Left ventricle myocardium inferior (tissue), 1 donor: ENCODE measurements around the gene C6orf15. TPM values are rescaled to one million over a fixed set of nuclear protein-coding genes. Genes with fewer than 3 reads are reported as not detected.

Source experiments
- DNase-seq: peaks from one replicate; pipeline ENCODE4 v3.0.0-alpha.2; 2020
- H3K27ac ChIP-seq: fragments of 200-600 bp; replicated peaks from 2 replicates; pipeline ENCODE4 v1.8.0; 2021
- H3K27me3 ChIP-seq: fragments of 200-600 bp; 2 replicates; pipeline ENCODE4 v1.8.0; 2021; ENCODE audit warnings: low read depth
- H3K36me3 ChIP-seq: fragments of 200-600 bp; 2 replicates; pipeline ENCODE4 v1.8.0; 2021
- H3K4me1 ChIP-seq: fragments of 200-600 bp; 2 replicates; pipeline ENCODE4 v1.8.0; 2021
- H3K4me3 ChIP-seq: fragments of 200-600 bp; 2 replicates; pipeline ENCODE4 v1.8.0; 2021; ENCODE audit warnings: mild to moderate bottlenecking, moderate library complexity
- H3K9me3 ChIP-seq: fragments of 200-600 bp; replicated peaks from 2 replicates; pipeline ENCODE4 v1.8.0; 2021
- CTCF ChIP-seq: fragments of 200-600 bp; IDR thresholded peaks from 2 replicates; pipeline ENCODE4 v1.8.0; 2021; ENCODE audit warnings: antibody characterized with exemption, mild to moderate bottlenecking, borderline replicate concordance
- intact Hi-C: fragments of 100-400 bp; cut with micrococcal nuclease; formaldehyde crosslinking; loops from one replicate; pipeline ENCODE4 v1.11.0; 2022
- total RNA-seq: library from RNA; stranded (reverse); fragmentation: NEBNext Ultra II Directional; extraction: Animal tissue kit (Norgen Biotek cat#: 25700); gene quantifications from one replicate; pipeline ENCODE4 v1.2.1, GENCODE V29; 2021
- donor health status: DM: no; HTN: yes; CAD: no; lungs with severe emphysema.

C6orf15 gene
- total RNA-seq, 1 donor from 2014 or later: not detected

DNA sequence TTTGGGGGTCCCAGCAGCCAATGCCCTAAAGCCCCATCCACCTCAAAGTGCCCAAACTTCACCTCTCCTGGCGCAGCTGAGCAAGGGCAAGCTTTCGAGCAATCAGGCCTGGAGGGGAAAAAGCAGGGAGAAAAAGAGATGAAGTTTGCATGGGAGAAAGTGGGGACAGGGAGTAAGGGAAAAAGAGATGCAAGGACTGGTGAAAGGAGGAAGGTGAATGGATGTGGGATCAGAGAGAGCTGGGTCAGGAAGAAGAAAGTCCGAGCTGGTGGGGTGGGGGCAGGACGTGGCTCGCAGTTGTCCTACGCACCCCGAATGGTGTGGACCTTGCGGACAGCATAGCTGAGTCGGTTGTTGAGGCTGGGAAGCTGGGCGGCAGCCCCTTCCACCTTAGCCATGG is 33.0 kb upstream of the C6orf15 start:
- no peak for TF ChIP-seq CTCF
- DNase-seq: no peak
- H3K9me3 ChIP-seq: no peaks in the 10 kb centered on the region
- H3K4me3 ChIP-seq: no peak overlapping the region
- intact Hi-C loops: no loop called here
- H3K4me1 ChIP-seq: peaks cover 29% of the 10 kb centered on the region
- no peak overlapping the region for H3K27ac ChIP-seq
- peaks cover 18% of the 10 kb centered on the region for H3K36me3 ChIP-seq
- H3K27me3 ChIP-seq: no peaks in the 10 kb centered on the region

DNA sequence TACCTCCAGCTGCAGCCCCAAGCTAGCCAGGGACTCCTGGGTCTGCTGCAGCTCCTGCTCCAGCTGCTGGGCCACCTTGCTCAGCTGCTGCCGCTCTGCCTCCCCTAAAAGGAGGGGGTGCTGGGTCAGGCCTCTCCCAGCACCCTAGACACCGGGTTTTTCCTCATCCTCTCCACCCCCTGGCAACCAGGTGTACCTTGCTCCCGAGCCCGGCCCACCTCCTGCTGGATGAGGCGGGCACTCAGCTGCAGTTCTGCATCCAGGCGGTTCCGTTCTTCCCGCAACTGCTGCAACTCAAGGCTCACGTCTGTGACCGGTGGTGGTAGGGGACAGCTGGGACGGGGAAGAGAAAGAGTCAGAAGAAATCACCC is 32.6 kb upstream of the C6orf15 start:
- no peak overlapping the region for H3K27ac ChIP-seq
- intact Hi-C loops: no loop called here
- no peaks in the 10 kb centered on the region for H3K9me3 ChIP-seq
- TF ChIP-seq CTCF: no peak
- H3K4me1 ChIP-seq: peaks cover 30% of the 10 kb centered on the region
- no peaks in the 10 kb centered on the region for H3K27me3 ChIP-seq
- no peak for DNase-seq
- H3K36me3 ChIP-seq: peaks cover 14% of the 10 kb centered on the region
- H3K4me3 ChIP-seq: no peak overlapping the region

DNA sequence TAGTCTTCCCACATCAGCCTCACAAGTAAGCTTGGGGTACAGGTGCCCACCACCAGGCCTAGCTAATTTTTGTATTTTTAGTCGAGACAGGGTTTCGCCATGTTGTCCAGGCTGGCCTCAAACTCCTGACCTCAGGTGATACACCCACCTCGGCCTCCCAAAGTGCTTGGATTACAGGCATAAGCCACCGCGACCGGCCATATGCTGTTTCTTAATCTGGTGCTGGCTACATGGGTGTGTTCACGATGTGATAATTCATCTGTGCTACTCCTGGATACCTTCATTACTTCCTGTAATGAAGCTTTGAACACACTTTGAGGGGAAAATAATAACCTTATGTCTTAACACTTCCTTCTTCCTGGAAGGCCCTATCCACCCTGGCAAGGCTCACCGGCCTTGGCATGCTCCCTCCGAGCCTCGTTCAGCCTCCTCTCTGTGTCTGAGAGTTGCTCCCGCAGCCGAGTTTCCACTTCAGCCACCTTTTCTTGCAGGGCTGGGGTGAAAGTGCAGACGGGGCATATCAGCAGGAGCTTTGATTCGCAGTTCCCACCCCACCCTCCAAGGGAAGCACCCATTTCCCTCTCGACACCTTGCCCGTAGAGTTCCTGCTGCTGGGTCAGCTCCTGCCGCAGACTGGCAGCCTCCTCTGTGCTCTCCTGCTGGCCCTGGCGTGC is 32.1 kb upstream of the C6orf15 start:
- Histone ChIP-seq H3K4me3 (no peak overlapping the region), H3K9me3 (no peaks in the 10 kb centered on the region), H3K36me3 (peaks cover 10% of the 10 kb centered on the region), H3K27me3 (no peaks in the 10 kb centered on the region), H3K4me1 (peaks cover 35% of the 10 kb centered on the region), H3K27ac (no peak overlapping the region)
- intact Hi-C loops: no loop called here
- DNase-seq: no peak
- no peak for TF ChIP-seq CTCF

DNA sequence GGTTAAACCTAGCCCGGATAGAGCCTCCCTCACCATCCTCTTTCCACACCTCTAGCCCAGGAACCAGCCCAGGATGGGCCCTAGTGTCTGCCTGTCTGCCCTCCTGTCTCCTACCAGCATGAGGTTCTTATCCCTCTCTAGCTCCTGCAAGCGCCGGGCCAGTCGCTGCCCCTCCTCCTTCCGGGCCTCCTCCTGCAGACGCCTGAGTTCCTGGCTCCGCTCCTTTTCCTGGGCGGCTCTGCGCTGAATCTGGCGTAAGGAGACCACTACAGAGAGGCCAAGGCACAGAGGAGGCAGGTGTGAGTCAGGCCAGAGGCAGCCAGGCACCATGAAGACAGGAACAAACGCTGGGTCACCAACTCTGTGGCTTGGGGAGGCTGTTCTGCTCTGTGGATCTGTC is 30.8 kb upstream of the C6orf15 start:
- no peaks in the 10 kb centered on the region for H3K27me3 ChIP-seq
- peaks cover 42% of the 10 kb centered on the region for H3K4me1 ChIP-seq
- peak; percentile 75 for DNase-seq
- H3K4me3 ChIP-seq: no peak overlapping the region
- no peak for TF ChIP-seq CTCF
- peaks cover 10% of the 10 kb centered on the region for H3K36me3 ChIP-seq
- peak overlapping the region; percentile 85 for H3K27ac ChIP-seq
- no peaks in the 10 kb centered on the region for H3K9me3 ChIP-seq
- intact Hi-C loops: no loop called here

- no peak for DNase-seq
- Histone ChIP-seq H3K27me3 (no peaks in the 10 kb centered on the region), H3K9me3 (no peaks in the 10 kb centered on the region), H3K27ac (peak overlapping the region; percentile 85), H3K36me3 (peaks cover 10% of the 10 kb centered on the region), H3K4me3 (no peak overlapping the region), H3K4me1 (peaks cover 49% of the 10 kb centered on the region)
- no peak for TF ChIP-seq CTCF
- intact Hi-C loops: no loop called here
Observed at GRCh38 chr6:31142361-31142761, 30.0 kb upstream of the C6orf15 start.
